WTC11 (cell line): ENCODE data around the gene TP53I13. TPM values are rescaled to one million over a fixed set of nuclear protein-coding genes. Genes with fewer than 3 reads are reported as not detected.
A peak's percentile ranks its signal among the peaks of the same experiment; 100 is the strongest.

Source experiments
- ATAC-seq: fragments of 200-7000 bp; cut with Tn5 transposase; 2 replicates; pipeline ENCODE4 v1.10.0; 2021; ENCODE audit warnings: mild to moderate bottlenecking, moderate library complexity
- CTCF ChIA-PET: fragments of 300-600 bp; sonication (Branson Sonifier 250); formaldehyde crosslinking; loops from one replicate; lab custom pipeline; 2021; ENCODE audit warnings: antibody characterized with exemption; lab: Charles Lee
- POLR2A ChIA-PET: fragments of 350-600 bp; sonication (Branson Sonifier 250); formaldehyde crosslinking; loops from one replicate; lab custom pipeline; 2021; ENCODE audit warnings: antibody characterized with exemption; lab: Charles Lee
- DNase-seq: peaks from one replicate; pipeline ENCODE4 v3.0.0; 2021; ENCODE audit warnings: low spot score
- H3K27ac Mint-ChIP-seq: 2 replicates; pipeline ENCODE4 v1.8.0; 2021; ENCODE audit warnings: mixed read lengths
- H3K27me3 Mint-ChIP-seq: 2 replicates; pipeline ENCODE4 v1.8.0; 2021; ENCODE audit warnings: low read depth, mild to moderate bottlenecking, moderate library complexity, mixed read lengths
- H3K36me3 Mint-ChIP-seq: 2 replicates; pipeline ENCODE4 v1.8.0; 2021; ENCODE audit warnings: mixed read lengths
- H3K4me1 Mint-ChIP-seq: 2 replicates; pipeline ENCODE4 v1.8.0; 2022; ENCODE audit warnings: mixed read lengths
- H3K4me3 Mint-ChIP-seq: 2 replicates; pipeline ENCODE4 v1.8.0; 2021; ENCODE audit warnings: mild to moderate bottlenecking, moderate library complexity, mixed read lengths
- H3K9me3 Mint-ChIP-seq: 2 replicates; pipeline ENCODE4 v1.8.0; 2021; ENCODE audit warnings: mixed read lengths
- GABPB1 ChIP-seq: sonication (generic); formaldehyde crosslinking; IDR thresholded peaks from 2 replicates; pipeline ENCODE4 v1.8.1; 2023; ENCODE audit warnings: mild to moderate bottlenecking, missing genetic modification reagents
- GTF2I ChIP-seq: fragments of 250-450 bp; sonication (Bioruptor Pico); conservative IDR thresholded peaks from 2 replicates; pipeline ENCODE4 v1.4.0; 2021; ENCODE audit warnings: mild to moderate bottlenecking
- IRF2 ChIP-seq: sonication (generic); formaldehyde crosslinking; IDR thresholded peaks from 2 replicates; pipeline ENCODE4 v1.8.0; 2022; ENCODE audit warnings: low read depth, missing genetic modification reagents, borderline replicate concordance
- MAX ChIP-seq: sonication (generic); formaldehyde crosslinking; IDR thresholded peaks from 2 replicates; pipeline ENCODE4 v1.8.0; 2022; ENCODE audit warnings: mild to moderate bottlenecking, missing genetic modification reagents
- MLX ChIP-seq: sonication (generic); formaldehyde crosslinking; IDR thresholded peaks from 2 replicates; pipeline ENCODE4 v1.8.1; 2023; ENCODE audit warnings: mild to moderate bottlenecking, missing genetic modification reagents, moderate library complexity
- OVOL2 ChIP-seq: fragments of 250-450 bp; sonication (Bioruptor Pico); IDR thresholded peaks from 2 replicates; pipeline ENCODE4 v1.9.0; 2021; ENCODE audit warnings: mild to moderate bottlenecking, borderline replicate concordance
- SMAD4 ChIP-seq: sonication (generic); formaldehyde crosslinking; IDR thresholded peaks from 2 replicates; pipeline ENCODE4 v1.8.0; 2022; ENCODE audit warnings: mild to moderate bottlenecking, missing genetic modification reagents
- TEAD1 ChIP-seq: sonication (generic); formaldehyde crosslinking; IDR thresholded peaks from 2 replicates; pipeline ENCODE4 v1.8.0; 2022; ENCODE audit warnings: mild to moderate bottlenecking, missing genetic modification reagents
- TP53 ChIP-seq: sonication (generic); formaldehyde crosslinking; IDR thresholded peaks from 2 replicates; pipeline ENCODE4 v1.8.1; 2023; ENCODE audit warnings: mild to moderate bottlenecking, missing genetic modification reagents
- ZBTB21 ChIP-seq: sonication (generic); formaldehyde crosslinking; IDR thresholded peaks from 2 replicates; pipeline ENCODE4 v1.8.1; 2023; ENCODE audit warnings: mild to moderate bottlenecking, missing genetic modification reagents, borderline replicate concordance
- ZNF121 ChIP-seq: sonication (generic); formaldehyde crosslinking; IDR thresholded peaks from 2 replicates; pipeline ENCODE4 v1.8.0; 2023; ENCODE audit warnings: missing genetic modification reagents
- ZNF671 ChIP-seq: fragments of 250-450 bp; sonication (Bioruptor Pico); IDR thresholded peaks from 2 replicates; pipeline ENCODE4 v1.8.0; 2021; ENCODE audit warnings: mild to moderate bottlenecking
- total RNA-seq: library from RNA; stranded (reverse); gene quantifications from 3 replicates; pipeline ENCODE4 v1.2.3, GENCODE V29; 2021
- TF ChIP-seq, protein P1 (sequence below): sonication (generic); formaldehyde crosslinking; IDR thresholded peaks from 2 replicates; pipeline ENCODE4 v1.8.0; 2022; ENCODE audit warnings: missing genetic modification reagents
- TF ChIP-seq, protein P2 (sequence below): sonication (generic); formaldehyde crosslinking; IDR thresholded peaks from 2 replicates; pipeline ENCODE4 v1.8.1; 2023; ENCODE audit warnings: mild to moderate bottlenecking, missing genetic modification reagents, moderate library complexity
- TF ChIP-seq, protein P3 (sequence below): sonication (generic); formaldehyde crosslinking; conservative IDR thresholded peaks from 2 replicates; pipeline ENCODE4 v1.8.1; 2022; ENCODE audit warnings: mild to moderate bottlenecking, missing genetic modification reagents
- TF ChIP-seq, protein P4 (sequence below): fragments of 250-450 bp; sonication (Bioruptor Pico); IDR thresholded peaks from 2 replicates; pipeline ENCODE4 v1.9.0; 2021; ENCODE audit warnings: mild to moderate bottlenecking
- TF ChIP-seq, protein P5 (sequence below): sonication (generic); formaldehyde crosslinking; IDR thresholded peaks from 2 replicates; pipeline ENCODE4 v1.8.0; 2022; ENCODE audit warnings: mild to moderate bottlenecking, missing genetic modification reagents
- TF ChIP-seq, protein P6 (sequence below): sonication (generic); formaldehyde crosslinking; IDR thresholded peaks from 2 replicates; pipeline ENCODE4 v1.8.1; 2022; ENCODE audit warnings: missing genetic modification reagents, borderline replicate concordance

Gene TP53I13
- total RNA-seq, 1 experiment from 2014 or later, result 41.9 TPM

DNA sequence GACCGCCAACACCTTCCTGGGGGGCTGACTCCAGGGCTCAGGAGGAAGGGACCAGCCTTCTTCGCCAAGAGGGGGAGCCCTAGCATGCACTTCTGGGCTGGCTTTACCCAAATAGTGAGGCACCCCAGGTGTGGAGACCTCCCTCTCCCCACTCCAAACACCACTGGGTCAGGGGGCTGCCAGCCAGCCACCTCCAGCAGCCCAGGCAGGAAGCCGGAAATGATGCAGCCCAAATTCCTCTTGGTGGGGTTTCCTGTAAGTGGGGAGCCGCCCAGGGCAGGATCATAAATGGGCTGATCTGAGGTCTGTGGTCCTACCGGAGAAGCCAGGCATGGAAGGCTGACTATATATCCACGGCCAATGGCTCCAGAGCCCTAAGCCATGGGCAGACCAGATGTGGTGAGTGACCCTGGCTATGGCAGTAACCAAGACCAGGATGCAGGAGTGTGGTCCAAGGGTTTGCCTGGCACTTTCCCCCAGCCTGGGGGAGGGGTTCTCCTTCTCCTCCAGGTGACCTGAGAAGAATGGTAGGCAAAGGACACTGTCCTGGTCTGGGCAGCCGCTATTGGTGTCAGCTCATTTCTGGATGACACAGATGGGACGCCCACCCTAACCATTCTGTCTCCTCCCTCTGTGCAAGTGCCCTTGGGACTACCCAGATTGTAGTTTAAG lies 16.7 kb downstream of the TP53I13 start:
- DNase-seq, result no peak
- Mint-ChIP-seq H3K27ac (no peak overlapping the region), H3K36me3 (peaks cover 22% of the 10 kb centered on the region)

GRCh38 chr17:29586676-29587469 lies 18.4 kb downstream of the TP53I13 start:
- ChIA-PET POLR2A (no interaction called here), CTCF (interaction anchor here (1.0 to 3.4 kb wide), 9 partner anchors 7 to 217 kb away, joined by 3 to 32 read pairs (median 4); partner anchors contain the start of gene TP53I13)
- H3K4me1 Mint-ChIP-seq, result peaks cover 48% of the 10 kb centered on the region
- ATAC-seq (no peak), DNase-seq (no peak)
- no peak overlapping the region for H3K27ac Mint-ChIP-seq
- H3K36me3 Mint-ChIP-seq, result peaks cover 17% of the 10 kb centered on the region
- H3K4me3 Mint-ChIP-seq, result no peak overlapping the region
- H3K27me3 Mint-ChIP-seq, result peaks cover 4% of the 10 kb centered on the region; the same call in 1 of the 2 replicates
- H3K9me3 Mint-ChIP-seq, result no peaks in the 10 kb centered on the region
- no peak for TF ChIP-seq ZNF671 (CRISPR knock-in tag)
- TF ChIP-seq, protein P1, sequence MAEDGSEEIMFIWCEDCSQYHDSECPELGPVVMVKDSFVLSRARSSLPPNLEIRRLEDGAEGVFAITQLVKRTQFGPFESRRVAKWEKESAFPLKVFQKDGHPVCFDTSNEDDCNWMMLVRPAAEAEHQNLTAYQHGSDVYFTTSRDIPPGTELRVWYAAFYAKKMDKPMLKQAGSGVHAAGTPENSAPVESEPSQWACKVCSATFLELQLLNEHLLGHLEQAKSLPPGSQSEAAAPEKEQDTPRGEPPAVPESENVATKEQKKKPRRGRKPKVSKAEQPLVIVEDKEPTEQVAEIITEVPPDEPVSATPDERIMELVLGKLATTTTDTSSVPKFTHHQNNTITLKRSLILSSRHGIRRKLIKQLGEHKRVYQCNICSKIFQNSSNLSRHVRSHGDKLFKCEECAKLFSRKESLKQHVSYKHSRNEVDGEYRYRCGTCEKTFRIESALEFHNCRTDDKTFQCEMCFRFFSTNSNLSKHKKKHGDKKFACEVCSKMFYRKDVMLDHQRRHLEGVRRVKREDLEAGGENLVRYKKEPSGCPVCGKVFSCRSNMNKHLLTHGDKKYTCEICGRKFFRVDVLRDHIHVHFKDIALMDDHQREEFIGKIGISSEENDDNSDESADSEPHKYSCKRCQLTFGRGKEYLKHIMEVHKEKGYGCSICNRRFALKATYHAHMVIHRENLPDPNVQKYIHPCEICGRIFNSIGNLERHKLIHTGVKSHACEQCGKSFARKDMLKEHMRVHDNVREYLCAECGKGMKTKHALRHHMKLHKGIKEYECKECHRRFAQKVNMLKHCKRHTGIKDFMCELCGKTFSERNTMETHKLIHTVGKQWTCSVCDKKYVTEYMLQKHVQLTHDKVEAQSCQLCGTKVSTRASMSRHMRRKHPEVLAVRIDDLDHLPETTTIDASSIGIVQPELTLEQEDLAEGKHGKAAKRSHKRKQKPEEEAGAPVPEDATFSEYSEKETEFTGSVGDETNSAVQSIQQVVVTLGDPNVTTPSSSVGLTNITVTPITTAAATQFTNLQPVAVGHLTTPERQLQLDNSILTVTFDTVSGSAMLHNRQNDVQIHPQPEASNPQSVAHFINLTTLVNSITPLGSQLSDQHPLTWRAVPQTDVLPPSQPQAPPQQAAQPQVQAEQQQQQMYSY, result no peak
- no peak for TF ChIP-seq ZNF121 (CRISPR knock-in tag)
- TF ChIP-seq, protein P2, sequence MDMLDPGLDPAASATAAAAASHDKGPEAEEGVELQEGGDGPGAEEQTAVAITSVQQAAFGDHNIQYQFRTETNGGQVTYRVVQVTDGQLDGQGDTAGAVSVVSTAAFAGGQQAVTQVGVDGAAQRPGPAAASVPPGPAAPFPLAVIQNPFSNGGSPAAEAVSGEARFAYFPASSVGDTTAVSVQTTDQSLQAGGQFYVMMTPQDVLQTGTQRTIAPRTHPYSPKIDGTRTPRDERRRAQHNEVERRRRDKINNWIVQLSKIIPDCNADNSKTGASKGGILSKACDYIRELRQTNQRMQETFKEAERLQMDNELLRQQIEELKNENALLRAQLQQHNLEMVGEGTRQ, result no peak
- no peak for TF ChIP-seq SMAD4 (CRISPR knock-in tag)

More for the DNA sequence above, 16.7 kb downstream of the TP53I13 start:
- peak; percentile 7 for ATAC-seq
- Mint-ChIP-seq H3K4me3 (no peak overlapping the region), H3K9me3 (no peaks in the 10 kb centered on the region), H3K4me1 (peaks cover 43% of the 10 kb centered on the region), H3K27me3 (peaks cover 4% of the 10 kb centered on the region; the same call in 1 of the 2 replicates)
- ChIA-PET CTCF (interaction anchor here (1.0 to 3.4 kb wide), 11 partner anchors 9 to 508 kb away, joined by 3 to 32 read pairs (median 5); partner anchors contain the start of gene TP53I13), POLR2A (no interaction called here)
- TF ChIP-seq MAX, result no peak
- TF ChIP-seq, protein P3, sequence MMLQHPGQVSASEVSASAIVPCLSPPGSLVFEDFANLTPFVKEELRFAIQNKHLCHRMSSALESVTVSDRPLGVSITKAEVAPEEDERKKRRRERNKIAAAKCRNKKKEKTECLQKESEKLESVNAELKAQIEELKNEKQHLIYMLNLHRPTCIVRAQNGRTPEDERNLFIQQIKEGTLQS, result no peak
- TF ChIP-seq, protein P4, sequence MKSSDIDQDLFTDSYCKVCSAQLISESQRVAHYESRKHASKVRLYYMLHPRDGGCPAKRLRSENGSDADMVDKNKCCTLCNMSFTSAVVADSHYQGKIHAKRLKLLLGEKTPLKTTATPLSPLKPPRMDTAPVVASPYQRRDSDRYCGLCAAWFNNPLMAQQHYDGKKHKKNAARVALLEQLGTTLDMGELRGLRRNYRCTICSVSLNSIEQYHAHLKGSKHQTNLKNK, result no peak
- TF ChIP-seq, protein P5, sequence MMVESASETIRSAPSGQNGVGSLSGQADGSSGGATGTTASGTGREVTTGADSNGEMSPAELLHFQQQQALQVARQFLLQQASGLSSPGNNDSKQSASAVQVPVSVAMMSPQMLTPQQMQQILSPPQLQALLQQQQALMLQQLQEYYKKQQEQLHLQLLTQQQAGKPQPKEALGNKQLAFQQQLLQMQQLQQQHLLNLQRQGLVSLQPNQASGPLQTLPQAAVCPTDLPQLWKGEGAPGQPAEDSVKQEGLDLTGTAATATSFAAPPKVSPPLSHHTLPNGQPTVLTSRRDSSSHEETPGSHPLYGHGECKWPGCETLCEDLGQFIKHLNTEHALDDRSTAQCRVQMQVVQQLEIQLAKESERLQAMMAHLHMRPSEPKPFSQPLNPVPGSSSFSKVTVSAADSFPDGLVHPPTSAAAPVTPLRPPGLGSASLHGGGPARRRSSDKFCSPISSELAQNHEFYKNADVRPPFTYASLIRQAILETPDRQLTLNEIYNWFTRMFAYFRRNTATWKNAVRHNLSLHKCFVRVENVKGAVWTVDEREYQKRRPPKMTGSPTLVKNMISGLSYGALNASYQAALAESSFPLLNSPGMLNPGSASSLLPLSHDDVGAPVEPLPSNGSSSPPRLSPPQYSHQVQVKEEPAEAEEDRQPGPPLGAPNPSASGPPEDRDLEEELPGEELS, result no peak
- no peak for TF ChIP-seq OVOL2 (CRISPR knock-in tag)
- TF ChIP-seq TEAD1 (CRISPR knock-in tag), result no peak
- no peak for TF ChIP-seq MLX
- TF ChIP-seq, protein P6, sequence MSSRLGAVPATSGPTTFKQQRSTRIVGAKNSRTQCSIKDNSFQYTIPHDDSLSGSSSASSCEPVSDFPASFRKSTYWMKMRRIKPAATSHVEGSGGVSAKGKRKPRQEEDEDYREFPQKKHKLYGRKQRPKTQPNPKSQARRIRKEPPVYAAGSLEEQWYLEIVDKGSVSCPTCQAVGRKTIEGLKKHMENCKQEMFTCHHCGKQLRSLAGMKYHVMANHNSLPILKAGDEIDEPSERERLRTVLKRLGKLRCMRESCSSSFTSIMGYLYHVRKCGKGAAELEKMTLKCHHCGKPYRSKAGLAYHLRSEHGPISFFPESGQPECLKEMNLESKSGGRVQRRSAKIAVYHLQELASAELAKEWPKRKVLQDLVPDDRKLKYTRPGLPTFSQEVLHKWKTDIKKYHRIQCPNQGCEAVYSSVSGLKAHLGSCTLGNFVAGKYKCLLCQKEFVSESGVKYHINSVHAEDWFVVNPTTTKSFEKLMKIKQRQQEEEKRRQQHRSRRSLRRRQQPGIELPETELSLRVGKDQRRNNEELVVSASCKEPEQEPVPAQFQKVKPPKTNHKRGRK (CRISPR knock-in tag), result no peak
- no peak for TF ChIP-seq ZBTB21
- TF ChIP-seq GTF2I, result no peak
- TF ChIP-seq TP53 (CRISPR knock-in tag), result no peak
- TF ChIP-seq IRF2 (CRISPR knock-in tag), result no peak
- TF ChIP-seq, protein P2, result no peak
- TF ChIP-seq GABPB1 (CRISPR knock-in tag), result no peak
